CD8-positive, alpha-beta memory T cell (primary cell): ENCODE measurements around the gene CADPS. TPM values are rescaled to one million over a fixed set of nuclear protein-coding genes. Genes with fewer than 3 reads are reported as not detected.

Experiments used
- CTCF ChIA-PET: fragments of 350-600 bp; sonication (Branson Sonifier 250); formaldehyde crosslinking; loops from one replicate; lab custom pipeline; 2021; ENCODE audit warnings: antibody characterized with exemption; lab: Charles Lee
- POLR2A ChIA-PET: fragments of 350-600 bp; sonication (Branson Sonifier 250); formaldehyde crosslinking; loops from one replicate; lab custom pipeline; 2021; ENCODE audit warnings: antibody characterized with exemption; lab: Charles Lee
- DNase-seq, 5 donors: peaks; one replicate each; pipeline versions ENCODE4 v3.0.0 to v3.0.0-alpha.2; 2020 to 2022; ENCODE audit warnings: mixed read lengths in 1 of 5
- H3K27ac ChIP-seq: one replicate; pipeline ENCODE4 v1.7.0; 2013; ENCODE audit warnings: low read depth, mild to moderate bottlenecking, low read length, moderate library complexity
- H3K27me3 ChIP-seq: 2 replicates; pipeline ENCODE4 v1.7.0; 2013; ENCODE audit warnings: low read length, mild to moderate bottlenecking; ENCODE audit not compliant: insufficient read depth, poor library complexity, severe bottlenecking
- H3K36me3 ChIP-seq: 2 replicates; pipeline ENCODE4 v1.7.0; 2013; ENCODE audit warnings: mild to moderate bottlenecking, low read length, moderate library complexity; ENCODE audit not compliant: insufficient read depth
- H3K4me1 ChIP-seq: 2 replicates; pipeline ENCODE4 v1.7.0; 2013; ENCODE audit warnings: mild to moderate bottlenecking, low read length, moderate library complexity; ENCODE audit not compliant: insufficient read depth
- H3K4me3 ChIP-seq: 2 replicates; pipeline ENCODE4 v1.7.0; 2013; ENCODE audit warnings: mild to moderate bottlenecking, low read length
- H3K9me3 ChIP-seq: 2 replicates; pipeline ENCODE4 v1.7.0; 2013; ENCODE audit warnings: mild to moderate bottlenecking, low read length
- H3K27ac Mint-ChIP-seq, 8 donors: one replicate each; pipeline ENCODE4 v1.8.0; 2020 to 2021; ENCODE audit warnings: mixed read lengths in 8 of 8, mild to moderate bottlenecking in 6 of 8, inconsistent platforms in 3 of 8, moderate library complexity in 3 of 8
- H3K27me3 Mint-ChIP-seq, 2 donors: one replicate each; pipeline ENCODE4 v1.8.0; 2020 to 2021; ENCODE audit warnings: mixed read lengths in 2 of 2, mild to moderate bottlenecking in 1 of 2, moderate library complexity in 1 of 2
- H3K36me3 Mint-ChIP-seq, 3 donors: one replicate each; pipeline ENCODE4 v1.8.0; 2020 to 2021; ENCODE audit warnings: mixed read lengths in 3 of 3, inconsistent platforms in 1 of 3, mild to moderate bottlenecking in 1 of 3
- H3K4me1 Mint-ChIP-seq, 3 donors: one replicate each; pipeline ENCODE4 v1.8.0; 2020 to 2021; ENCODE audit warnings: mixed read lengths in 3 of 3, inconsistent platforms in 1 of 3, mild to moderate bottlenecking in 1 of 3
- H3K4me3 Mint-ChIP-seq, 7 donors: one replicate each; pipeline ENCODE4 v1.8.0; 2020 to 2021; ENCODE audit warnings: mixed read lengths in 7 of 7, mild to moderate bottlenecking in 6 of 7, moderate library complexity in 4 of 7, inconsistent platforms in 2 of 7
- H3K9me3 Mint-ChIP-seq, 5 donors: one replicate each; pipeline ENCODE4 v1.8.0; 2020 to 2022; ENCODE audit warnings: mixed read lengths in 5 of 5, mild to moderate bottlenecking in 3 of 5, moderate library complexity in 2 of 5, inconsistent platforms in 1 of 5
- polyA plus RNA-seq: library from polyadenylated mRNA; unstranded; fragments of 300-500 nt; fragmentation: Illumina TruSeq; gene quantifications from one replicate; pipeline ENCODE4 v1.2.3, GENCODE V29; 2021
- total RNA-seq, 2 experiments: library from RNA; stranded (reverse); gene quantifications; one replicate each; pipeline ENCODE4 v1.2.3, GENCODE V29; 2021

CADPS gene
- total and polyA plus RNA-seq, 3 experiments from 2014 or later, result not detected

DNA sequence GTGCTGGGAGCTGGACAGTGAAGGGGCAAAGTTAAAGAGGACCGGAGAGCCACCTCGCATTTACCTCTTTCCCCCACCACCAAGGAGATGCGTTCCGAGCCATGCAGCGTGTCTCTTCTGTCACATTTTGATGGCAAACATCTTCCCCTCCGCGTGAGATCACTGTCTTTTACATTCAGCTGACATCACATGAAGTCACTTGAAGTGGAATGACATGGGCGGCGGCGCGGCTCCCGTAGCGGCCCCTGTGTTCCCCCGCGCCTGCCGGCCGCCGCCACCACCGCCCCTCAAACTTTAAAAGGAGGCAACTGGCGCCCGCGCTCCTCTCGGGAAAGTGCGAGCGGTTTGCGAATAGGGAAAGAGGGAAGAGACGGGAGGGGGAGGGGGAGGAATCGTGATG is 502.0 kb downstream of the CADPS start, which contains the start of gene FEZF2:
Gene FEZF2, minus strand, starts transcription at position 336 of the 400 bp plus-strand sequence. CDS start 682 bp downstream, outside the sequence.
- H3K4me3 ChIP-seq, result no peak within 1 kb of the TSS
- H3K9me3 ChIP-seq, result no peaks in the 10 kb centered on the region
- ChIA-PET POLR2A (no interaction called here), CTCF (no interaction called here)
- H3K27me3 ChIP-seq, result peaks cover 17% of the 10 kb centered on the region
- H3K4me1 ChIP-seq, result no peaks in the 10 kb centered on the region
- Mint-ChIP-seq H3K9me3 (peaks cover 0 to 22% (median 13%) of the 10 kb centered on the region in 5 donors), H3K4me1 (peaks cover 3 to 6% (median 5%) of the 10 kb centered on the region in 3 donors), H3K27me3 (peaks cover 54 to 68% of the 10 kb centered on the region in 2 donors), H3K36me3 (no peaks in the 10 kb centered on the region), H3K4me3 (no peak within 1 kb of the TSS), H3K27ac (no peak within 1 kb of the TSS)
- no peaks in the 10 kb centered on the region for H3K36me3 ChIP-seq
- DNase-seq, result no peak
- no peak within 1 kb of the TSS for H3K27ac ChIP-seq

DNA sequence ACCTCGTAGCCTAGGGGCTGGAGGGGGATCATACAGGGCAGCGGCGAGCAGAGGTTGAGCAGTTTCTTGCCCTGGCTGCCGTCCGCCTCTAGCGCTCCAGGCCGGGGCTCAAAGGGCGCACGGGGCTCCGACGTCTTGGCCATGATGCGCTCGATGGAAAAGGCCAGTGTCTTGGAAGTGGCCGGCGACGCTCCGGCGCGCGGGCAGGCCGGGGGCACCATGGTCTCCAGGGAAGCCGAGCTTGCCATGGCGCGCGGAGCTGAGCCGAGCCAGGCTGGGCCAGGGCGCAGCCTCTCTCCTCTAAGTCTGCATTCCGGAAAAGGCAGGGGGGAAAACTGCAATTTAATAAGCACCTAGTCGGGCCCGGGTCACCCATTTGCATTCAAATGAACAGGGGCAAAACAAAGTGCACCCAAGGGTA is 502.6 kb downstream of the CADPS start:
- no peaks in the 10 kb centered on the region for H3K36me3 Mint-ChIP-seq
- Histone ChIP-seq H3K4me3 (no peak overlapping the region), H3K36me3 (no peaks in the 10 kb centered on the region), H3K27ac (no peak overlapping the region), H3K27me3 (peaks cover 17% of the 10 kb centered on the region), H3K4me1 (no peaks in the 10 kb centered on the region), H3K9me3 (no peaks in the 10 kb centered on the region)
- DNase-seq, result no peak
- peaks cover 57 to 69% of the 10 kb centered on the region in 2 donors for H3K27me3 Mint-ChIP-seq
- CTCF ChIA-PET, result no interaction called here
- H3K9me3 Mint-ChIP-seq, result peaks cover 0 to 22% (median 12%) of the 10 kb centered on the region in 5 donors
- no peak overlapping the region for H3K4me3 Mint-ChIP-seq
- H3K4me1 Mint-ChIP-seq, result peaks cover 3 to 6% (median 5%) of the 10 kb centered on the region in 3 donors
- POLR2A ChIA-PET, result no interaction called here
- no peak overlapping the region for H3K27ac Mint-ChIP-seq

DNA sequence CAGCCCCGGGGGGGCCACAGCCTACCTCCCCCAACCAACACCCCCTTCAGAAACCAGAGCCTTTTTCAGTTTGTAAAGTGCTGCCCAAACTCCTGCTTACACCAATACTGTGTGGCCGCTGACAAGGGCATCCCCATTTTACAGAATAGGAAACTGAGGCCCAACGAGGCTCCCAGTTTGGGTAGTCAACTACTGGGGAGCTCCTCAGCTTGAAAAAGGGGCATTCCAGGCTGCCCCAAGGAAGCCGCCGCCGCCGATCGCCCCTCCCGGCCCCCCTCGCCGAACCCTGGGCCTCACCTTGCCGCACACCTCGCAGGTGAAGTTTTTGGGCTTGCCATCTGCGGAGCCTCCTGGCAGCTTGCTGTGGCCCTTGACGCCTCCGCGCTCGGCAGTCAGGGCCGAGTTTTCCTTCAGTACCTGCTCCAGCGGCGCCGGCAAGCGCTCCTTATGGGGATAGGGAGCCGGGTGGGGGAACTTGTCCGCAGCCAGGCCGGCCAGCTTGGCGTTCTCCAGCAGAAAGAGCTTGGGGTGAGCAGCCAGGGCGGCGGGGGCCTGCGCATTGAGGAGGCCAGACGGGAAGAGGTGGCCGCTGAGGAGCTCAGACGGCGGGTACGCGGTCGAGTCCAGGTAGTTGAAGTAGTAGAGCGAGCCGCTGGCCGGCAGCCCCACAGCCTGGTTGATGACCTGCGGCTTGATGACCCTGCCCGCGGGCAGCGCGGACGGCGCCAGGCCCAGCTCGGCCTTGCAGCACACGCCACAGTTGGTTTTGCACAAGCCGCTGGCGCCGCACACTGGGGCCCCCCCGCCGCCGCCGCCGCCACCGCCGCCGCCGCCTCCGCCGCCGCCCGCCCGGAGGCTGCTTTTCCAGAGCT is 503.3 kb downstream of the CADPS start:
- H3K36me3 ChIP-seq, result no peaks in the 10 kb centered on the region

DNA sequence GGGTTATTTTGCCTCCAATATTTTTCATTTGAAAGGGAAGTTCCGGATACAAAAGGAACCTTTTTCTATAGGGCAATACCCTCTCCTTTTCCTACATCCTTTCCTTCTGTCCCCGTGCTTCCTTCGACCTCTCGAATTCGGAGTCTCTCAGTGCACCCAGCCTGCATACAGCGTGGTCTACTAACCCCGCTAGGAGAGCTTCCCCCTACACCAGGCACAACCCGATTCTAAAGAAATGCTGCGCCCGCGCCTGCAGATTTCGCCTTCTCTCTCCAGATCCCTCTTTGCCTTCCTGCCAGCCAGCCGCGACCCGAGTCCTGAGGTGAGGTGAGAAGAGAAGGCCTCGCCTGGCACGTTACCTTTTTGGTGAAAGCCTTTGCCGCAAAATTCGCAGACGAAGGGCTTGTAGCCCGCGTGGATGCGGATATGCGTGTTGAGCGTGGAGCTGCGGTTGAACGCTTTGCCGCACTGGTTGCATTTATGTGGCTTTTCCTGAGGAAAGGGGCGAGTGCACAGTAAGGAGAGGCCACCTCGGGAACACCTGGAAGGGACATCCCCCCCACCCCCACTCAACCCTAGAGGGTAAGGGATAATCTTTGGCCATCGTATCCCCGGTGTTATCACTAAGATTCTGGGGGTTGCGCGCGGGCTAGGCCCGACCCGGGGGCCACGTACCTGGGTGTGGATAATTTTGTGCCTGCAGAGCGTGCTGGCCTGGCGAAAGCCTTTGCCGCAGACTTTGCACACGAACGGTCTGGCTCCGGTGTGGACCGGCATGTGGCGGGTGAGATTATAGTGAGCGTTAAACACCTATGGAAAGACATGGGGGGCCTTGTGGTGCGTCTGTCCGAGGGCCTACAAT is 504.1 kb downstream of the CADPS start:
- POLR2A ChIA-PET, result no interaction called here
- no peak overlapping the region for H3K27ac ChIP-seq
- CTCF ChIA-PET, result no interaction called here
- H3K4me3 Mint-ChIP-seq, result no peak overlapping the region
- peaks cover 0 to 22% (median 12%) of the 10 kb centered on the region in 5 donors for H3K9me3 Mint-ChIP-seq
- no peak overlapping the region for H3K4me3 ChIP-seq
- peaks cover 60 to 77% of the 10 kb centered on the region in 2 donors for H3K27me3 Mint-ChIP-seq
- H3K4me1 Mint-ChIP-seq, result peaks cover 3 to 6% (median 5%) of the 10 kb centered on the region in 3 donors
- H3K36me3 Mint-ChIP-seq, result no peaks in the 10 kb centered on the region
- H3K9me3 ChIP-seq, result no peaks in the 10 kb centered on the region
- H3K4me1 ChIP-seq, result no peaks in the 10 kb centered on the region
- no peaks in the 10 kb centered on the region for H3K36me3 ChIP-seq
- DNase-seq, result no peak
- no peak overlapping the region for H3K27ac Mint-ChIP-seq
- H3K27me3 ChIP-seq, result peaks cover 17% of the 10 kb centered on the region

More for the DNA sequence above, 503.3 kb downstream of the CADPS start:
- Mint-ChIP-seq H3K9me3 (peaks cover 0 to 23% (median 13%) of the 10 kb centered on the region in 5 donors), H3K36me3 (no peaks in the 10 kb centered on the region), H3K4me1 (peaks cover 3 to 6% (median 5%) of the 10 kb centered on the region in 3 donors), H3K4me3 (no peak overlapping the region), H3K27me3 (peaks cover 59 to 72% of the 10 kb centered on the region in 2 donors), H3K27ac (no peak overlapping the region)
- ChIA-PET POLR2A (no interaction called here), CTCF (no interaction called here)
- no peak for DNase-seq
- no peak overlapping the region for H3K4me3 ChIP-seq
- no peak overlapping the region for H3K27ac ChIP-seq
- H3K9me3 ChIP-seq, result no peaks in the 10 kb centered on the region
- no peaks in the 10 kb centered on the region for H3K4me1 ChIP-seq
- peaks cover 17% of the 10 kb centered on the region for H3K27me3 ChIP-seq

DNA sequence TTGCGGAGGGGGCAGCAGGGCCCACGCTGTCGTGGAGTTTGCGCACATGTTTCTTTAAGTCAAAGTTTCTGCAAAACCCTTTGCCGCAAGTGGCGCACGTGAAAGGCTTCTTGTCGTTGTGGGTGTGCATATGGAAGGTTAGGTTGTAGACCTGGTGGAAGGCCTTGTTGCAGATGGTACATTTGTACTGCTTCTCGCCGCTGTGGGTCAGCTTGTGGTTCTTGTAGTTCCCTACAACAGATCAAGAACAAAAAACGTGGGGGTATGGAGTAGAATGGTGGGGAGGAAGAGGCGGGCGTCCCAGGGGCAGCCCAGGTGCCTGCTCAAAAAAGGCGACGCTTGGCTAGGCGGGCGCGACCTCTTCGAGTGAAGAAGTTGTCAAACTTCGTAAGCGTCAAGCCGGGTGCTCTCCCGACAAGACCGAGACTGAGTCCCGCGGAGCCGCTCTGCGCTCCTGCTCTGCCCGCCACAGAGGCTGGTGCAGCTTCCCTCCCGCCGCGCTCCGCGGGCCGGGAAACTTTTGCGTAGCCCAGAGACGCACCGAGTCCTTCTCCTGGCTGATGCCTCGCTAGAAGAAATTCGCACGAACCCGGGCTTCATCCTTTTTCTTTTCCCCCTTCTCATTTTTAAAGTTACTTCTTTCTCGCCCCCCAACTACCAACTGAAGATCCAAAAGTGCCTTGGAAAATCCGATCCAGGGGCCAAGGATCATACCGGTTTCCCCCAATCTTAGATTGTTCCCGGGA is 504.9 kb downstream of the CADPS start:
- Histone ChIP-seq H3K4me1 (no peaks in the 10 kb centered on the region), H3K27ac (no peak overlapping the region), H3K27me3 (peaks cover 10% of the 10 kb centered on the region), H3K4me3 (no peak overlapping the region), H3K9me3 (no peaks in the 10 kb centered on the region), H3K36me3 (no peaks in the 10 kb centered on the region)
- ChIA-PET CTCF (no interaction called here), POLR2A (no interaction called here)
- Mint-ChIP-seq H3K4me3 (no peak overlapping the region), H3K4me1 (peaks cover 3 to 6% (median 5%) of the 10 kb centered on the region in 3 donors), H3K27me3 (peaks cover 57 to 76% of the 10 kb centered on the region in 2 donors), H3K27ac (no peak overlapping the region), H3K9me3 (peaks cover 0 to 23% (median 12%) of the 10 kb centered on the region in 5 donors), H3K36me3 (no peaks in the 10 kb centered on the region)
- DNase-seq, result no peak

DNA sequence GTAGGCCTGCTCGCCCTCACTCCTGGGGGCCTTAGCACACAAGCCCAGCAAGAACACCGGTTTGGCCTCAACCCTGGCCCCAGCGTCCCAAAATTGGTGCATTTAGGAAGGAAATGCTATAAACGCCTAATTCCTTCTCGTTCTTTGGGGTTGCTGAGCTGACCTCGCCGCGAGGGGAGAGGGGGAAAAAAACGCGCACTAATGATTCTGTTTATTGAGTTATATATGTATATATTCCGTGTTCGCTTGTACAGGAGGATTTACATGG is 505.8 kb downstream of the CADPS start:
- POLR2A ChIA-PET, result no interaction called here
- H3K4me3 Mint-ChIP-seq, result no peak overlapping the region

DNA sequence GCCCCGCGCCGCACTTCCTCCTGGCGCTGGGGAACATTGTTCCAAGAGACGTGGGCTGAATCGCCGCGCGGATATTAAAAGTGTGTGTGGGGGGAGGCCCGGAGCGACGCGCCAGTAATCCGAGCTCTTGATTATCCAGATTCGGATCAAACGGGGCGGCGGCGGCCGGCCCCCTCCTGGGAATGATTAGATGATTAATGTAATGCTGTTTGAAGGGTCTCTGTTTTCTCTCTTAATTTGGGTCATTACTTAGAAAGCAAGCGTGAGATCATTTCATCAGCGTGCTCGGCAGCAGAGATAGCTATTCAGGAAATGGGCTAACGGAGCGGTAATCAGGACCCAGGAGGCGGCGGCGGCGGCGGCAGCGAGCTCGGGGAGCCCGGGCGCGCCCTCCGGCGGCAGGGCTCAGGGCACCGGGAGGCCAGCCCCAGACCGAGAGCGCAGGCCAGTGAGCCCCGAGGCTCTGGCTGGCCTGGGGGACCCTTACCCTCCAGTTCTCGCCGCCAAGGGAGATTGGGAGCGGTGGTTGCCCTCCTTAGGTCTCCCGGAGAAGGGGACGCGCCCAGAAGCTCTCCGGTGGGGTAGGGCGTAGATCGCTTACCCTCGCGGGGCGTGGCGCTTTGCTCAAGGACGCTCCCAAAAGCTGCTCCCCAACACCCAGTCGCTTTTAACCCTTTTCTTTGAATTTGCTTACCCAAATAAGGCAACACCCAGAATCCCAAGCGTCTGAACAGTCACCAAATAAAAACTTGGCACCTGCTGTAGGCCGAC is 506.3 kb downstream of the CADPS start:
- H3K27ac ChIP-seq, result no peak overlapping the region
- no peak overlapping the region for H3K27ac Mint-ChIP-seq
- no peak overlapping the region for H3K4me3 ChIP-seq
- no peak for DNase-seq
- no peaks in the 10 kb centered on the region for H3K4me1 ChIP-seq
- peaks cover 5% of the 10 kb centered on the region for H3K27me3 ChIP-seq
- no peak overlapping the region for H3K4me3 Mint-ChIP-seq
- H3K4me1 Mint-ChIP-seq, result peaks cover 0 to under 1% (median 0%) of the 10 kb centered on the region in 3 donors
- H3K27me3 Mint-ChIP-seq, result peaks cover 43 to 67% of the 10 kb centered on the region in 2 donors
- peaks cover 0 to 22% (median 9%) of the 10 kb centered on the region in 5 donors for H3K9me3 Mint-ChIP-seq
- CTCF ChIA-PET, result no interaction called here
- no peaks in the 10 kb centered on the region for H3K36me3 Mint-ChIP-seq
- H3K36me3 ChIP-seq, result no peaks in the 10 kb centered on the region
- no peaks in the 10 kb centered on the region for H3K9me3 ChIP-seq
- POLR2A ChIA-PET, result no interaction called here

More for the DNA sequence above, 505.8 kb downstream of the CADPS start:
- Histone ChIP-seq H3K27ac (no peak overlapping the region), H3K36me3 (no peaks in the 10 kb centered on the region), H3K4me1 (no peaks in the 10 kb centered on the region), H3K9me3 (no peaks in the 10 kb centered on the region), H3K4me3 (no peak overlapping the region), H3K27me3 (peaks cover 10% of the 10 kb centered on the region)
- DNase-seq, result no peak
- CTCF ChIA-PET, result no interaction called here
- Mint-ChIP-seq H3K4me1 (peaks cover 3 to 6% (median 5%) of the 10 kb centered on the region in 3 donors), H3K27me3 (peaks cover 49 to 72% of the 10 kb centered on the region in 2 donors), H3K27ac (no peak overlapping the region), H3K36me3 (no peaks in the 10 kb centered on the region), H3K9me3 (peaks cover 0 to 22% (median 12%) of the 10 kb centered on the region in 5 donors)
